Measurements from ENCODE around the gene OLIG1.

- TF ChIP-seq CTCF (conservative IDR thresholded peaks at IDR 0.05; ENCODE audit: low read depth, low read length) (no peak), EZH2 (IDR thresholded peaks at IDR 0.05; ENCODE audit: low read length, unreplicated experiment) (no peak)
Observed at GRCh38 chr21:33114276-33114675, 44.3 kb downstream of the OLIG1 start.

Data from PC-3 (cell line).